Mesothelial cell of epicardium (in vitro differentiated cells): ENCODE measurements around the gene EPB41. TPM values are rescaled to one million over a fixed set of nuclear protein-coding genes. Genes with fewer than 3 reads are reported as not detected.
"Not testable (repeated sequence)": the region's sequence is repeated elsewhere in the genome, so short reads cannot be mapped to it uniquely, and the experiment has no call there.

Source experiments
- DNase-seq, 2 experiments: peaks; one replicate each; pipeline ENCODE4 v3.0.0; 2021; ENCODE audit warnings: low spot score in 2 of 2; ENCODE audit not compliant: unreplicated experiment in 2 of 2
- H3K27ac Mint-ChIP-seq: 2 replicates; pipeline ENCODE4 v1.8.0; 2021; ENCODE audit warnings: mixed read lengths
- H3K27me3 Mint-ChIP-seq: 2 replicates; pipeline ENCODE4 v1.8.0; 2021; ENCODE audit warnings: low read depth, mixed read lengths
- H3K36me3 Mint-ChIP-seq: 2 replicates; pipeline ENCODE4 v1.8.0; 2021; ENCODE audit warnings: mixed read lengths
- H3K4me1 Mint-ChIP-seq: 2 replicates; pipeline ENCODE4 v1.8.0; 2021; ENCODE audit warnings: mixed read lengths
- H3K4me3 Mint-ChIP-seq: 2 replicates; pipeline ENCODE4 v1.8.0; 2021; ENCODE audit warnings: mild to moderate bottlenecking, moderate library complexity, mixed read lengths
- H3K9me3 Mint-ChIP-seq: 2 replicates; pipeline ENCODE4 v1.8.0; 2021; ENCODE audit warnings: mixed read lengths
- CTCF ChIP-seq: fragments of 200-600 bp; sonication (generic); IDR thresholded peaks from one replicate; pipeline ENCODE4 v1.5.0; 2021; ENCODE audit warnings: antibody characterized with exemption; ENCODE audit not compliant: unreplicated experiment
- total RNA-seq: library from RNA; stranded (reverse); gene quantifications from 3 replicates; pipeline ENCODE4 v1.2.1, GENCODE V29; 2021

The EPB41 gene
- total RNA-seq, 1 donor from 2014 or later, result 61.5 TPM

GRCh38 chr1:29033829-29034466 is 119.6 kb downstream of the EPB41 start:
- no peaks in the 10 kb centered on the region for H3K9me3 Mint-ChIP-seq
- no peak overlapping the region for H3K4me3 Mint-ChIP-seq
- no peaks in the 10 kb centered on the region for H3K27me3 Mint-ChIP-seq
- H3K27ac Mint-ChIP-seq, result no peak overlapping the region
- no peak for DNase-seq
- H3K4me1 Mint-ChIP-seq, result peaks cover 6% of the 10 kb centered on the region
- peak; percentile 77 for TF ChIP-seq CTCF
- peaks cover 8% of the 10 kb centered on the region for H3K36me3 Mint-ChIP-seq

GRCh38 chr1:29043274-29043965 is 129.1 kb downstream of the EPB41 start:
- DNase-seq, result no peak
- Mint-ChIP-seq H3K4me1 (peaks cover 7% of the 10 kb centered on the region), H3K36me3 (peaks cover 13% of the 10 kb centered on the region), H3K9me3 (peaks cover 7% of the 10 kb centered on the region), H3K27ac (peak overlapping the region; percentile 8), H3K4me3 (no peak overlapping the region), H3K27me3 (no peaks in the 10 kb centered on the region)
- TF ChIP-seq CTCF, result no peak

GRCh38 chr1:29044010-29044409 is 129.6 kb downstream of the EPB41 start:
- peaks cover 7% of the 10 kb centered on the region for H3K9me3 Mint-ChIP-seq
- no peak overlapping the region for H3K4me3 Mint-ChIP-seq
- DNase-seq, result no peak
- peaks cover 13% of the 10 kb centered on the region for H3K36me3 Mint-ChIP-seq
- no peaks in the 10 kb centered on the region for H3K27me3 Mint-ChIP-seq
- no peak overlapping the region for H3K27ac Mint-ChIP-seq
- no peak for TF ChIP-seq CTCF
- H3K4me1 Mint-ChIP-seq, result peaks cover 7% of the 10 kb centered on the region

GRCh38 chr1:29045663-29046062 is 131.3 kb downstream of the EPB41 start:
- not testable (repeated sequence) for H3K27me3 Mint-ChIP-seq, DNase-seq, H3K9me3 Mint-ChIP-seq, H3K27ac Mint-ChIP-seq, H3K4me3 Mint-ChIP-seq
- H3K36me3 Mint-ChIP-seq, result peaks cover 11% of the 10 kb centered on the region
- H3K4me1 Mint-ChIP-seq, result peaks cover 12% of the 10 kb centered on the region

- no peak for TF ChIP-seq CTCF
- H3K9me3 Mint-ChIP-seq, result peaks cover 7% of the 10 kb centered on the region
These were observed 132.8 kb downstream of the EPB41 start for GRCh38 chr1:29047142-29047541.

GRCh38 chr1:29050166-29050565 is 135.8 kb downstream of the EPB41 start:
- peak overlapping the region; percentile 6 for H3K27ac Mint-ChIP-seq
- TF ChIP-seq CTCF, result no peak
- peaks cover 7% of the 10 kb centered on the region for H3K9me3 Mint-ChIP-seq
- H3K4me1 Mint-ChIP-seq, result peaks cover 22% of the 10 kb centered on the region
- H3K27me3 Mint-ChIP-seq, result no peaks in the 10 kb centered on the region
- DNase-seq, result no peak
- H3K36me3 Mint-ChIP-seq, result peaks cover 9% of the 10 kb centered on the region
- H3K4me3 Mint-ChIP-seq, result no peak overlapping the region

More at GRCh38 chr1:29047142-29047541, 132.8 kb downstream of the EPB41 start:
- Mint-ChIP-seq H3K36me3 (peaks cover 10% of the 10 kb centered on the region), H3K27me3 (no peaks in the 10 kb centered on the region), H3K4me1 (peaks cover 17% of the 10 kb centered on the region), H3K4me3 (no peak overlapping the region), H3K27ac (no peak overlapping the region)
- DNase-seq, result no peak
